Esophagus muscularis mucosa (tissue), 4 donors: Measurements from ENCODE around the gene TRUB2. TPM values are rescaled to one million over a fixed set of nuclear protein-coding genes. Genes with fewer than 3 reads are reported as not detected.

Source experiments
- DNase-seq: peaks from one replicate; pipeline ENCODE4 v3.0.0-alpha.2; 2017; ENCODE audit errors: extremely low spot score
- H3K27ac ChIP-seq, 4 donors: fragments of 200-600 bp; sonication (generic); replicated peaks in 1 of 4; 1 replicate in 3 of 4; 2 replicates in 1 of 4; pipeline ENCODE4 v1.5.1; 2016 to 2019; ENCODE audit warnings: mild to moderate bottlenecking in 1 of 4
- H3K27me3 ChIP-seq, 4 donors: fragments of 200-600 bp; sonication (generic); one replicate each; pipeline versions ENCODE4 v1.5.1 to v1.6.0; 2016 to 2019
- H3K36me3 ChIP-seq, 4 donors: fragments of 200-600 bp; sonication (generic); one replicate each; pipeline ENCODE4 v1.5.1; 2016 to 2019
- H3K4me1 ChIP-seq, 4 donors: fragments of 200-600 bp; sonication (generic); one replicate each; pipeline ENCODE4 v1.5.1; 2016 to 2019
- H3K4me3 ChIP-seq, 4 donors: fragments of 200-600 bp; sonication (generic); 1 replicate in 2 of 4; 2 replicates in 2 of 4; pipeline ENCODE4 v1.5.1; 2016 to 2019; ENCODE audit warnings: mild to moderate bottlenecking in 4 of 4, moderate library complexity in 1 of 4
- H3K9me3 ChIP-seq, 4 donors: fragments of 200-600 bp; sonication (generic); 1 replicate in 3 of 4; 2 replicates in 1 of 4; pipeline ENCODE4 v1.5.1; 2016 to 2019
- EP300 ChIP-seq: sonication (generic); formaldehyde crosslinking; IDR thresholded peaks from one replicate; pipeline ENCODE4 v1.6.1; 2017; ENCODE audit warnings: antibody characterized with exemption
- POLR2A ChIP-seq: fragments of 450-650 bp; IDR thresholded peaks from one replicate; pipeline ENCODE4 v1.6.1; 2017; ENCODE audit warnings: antibody characterized with exemption, moderate library complexity, mild to moderate bottlenecking, low read depth
- POLR2AphosphoS5 ChIP-seq, 2 donors: sonication (generic); formaldehyde crosslinking; IDR thresholded peaks; one replicate each; pipeline ENCODE4 v1.6.1; 2017; ENCODE audit warnings: antibody characterized with exemption in 2 of 2
- WGBS: methylation state at CpG from one replicate; pipeline ENCODE4 v1.1.5; 2018; 5-methylcytosine and 5-hydroxymethylcytosine counted together
- intact Hi-C: fragments of 100-400 bp; cut with DNase I; formaldehyde crosslinking; loops from one replicate; pipeline ENCODE4 v1.15.1; 2023
- total RNA-seq, 4 donors: library from RNA; depleted of rRNA; stranded (reverse); fragments of >200 nt; gene quantifications; one replicate each; pipeline versions ENCODE4 v1.1.0 to v1.2.1, GENCODE V29; 2016
- TF ChIP-seq, protein P1 (sequence below), 3 experiments: fragments of 200-600 bp in 2 of 3; fragments of 450-650 bp in 1 of 3; sonication (generic) in 2 of 3; IDR thresholded peaks; one replicate each; pipeline ENCODE4 v1.5.1; 2017 to 2019; ENCODE audit warnings: antibody characterized with exemption in 3 of 3, mild to moderate bottlenecking in 2 of 3, moderate library complexity in 1 of 3

The TRUB2 gene
- total RNA-seq, 4 donors from 2014 or later, result 5.4 to 13.2 (median 9.5) TPM

DNA sequence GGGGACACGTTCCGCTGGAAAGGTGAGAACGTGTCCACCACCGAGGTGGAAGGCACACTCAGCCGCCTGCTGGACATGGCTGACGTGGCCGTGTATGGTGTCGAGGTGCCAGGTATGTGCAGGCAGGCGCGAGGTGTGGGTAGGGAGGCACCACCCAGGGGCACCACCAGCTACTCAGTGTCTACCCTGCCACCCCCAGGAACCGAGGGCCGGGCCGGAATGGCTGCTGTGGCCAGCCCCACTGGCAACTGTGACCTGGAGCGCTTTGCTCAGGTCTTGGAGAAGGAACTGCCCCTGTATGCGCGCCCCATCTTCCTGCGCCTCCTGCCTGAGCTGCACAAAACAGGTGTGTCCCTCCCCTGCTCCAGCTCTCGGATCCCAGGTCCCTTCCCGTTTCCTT lies 33.2 kb upstream of the TRUB2 start:
- Histone ChIP-seq H3K4me3 (no peak overlapping the region), H3K4me1 (no peaks in the 10 kb centered on the region), H3K27me3 (no peaks in the 10 kb centered on the region), H3K36me3 (peaks cover 29 to 87% (median 60%) of the 10 kb centered on the region in 4 donors), H3K9me3 (no peaks in the 10 kb centered on the region), H3K27ac (no peak overlapping the region)
- no peak for DNase-seq
- intact Hi-C loops, result no loop called here
- WGBS, result 92% methylated on average over 2 of the region's 19 CpGs
- TF ChIP-seq, protein P1, sequence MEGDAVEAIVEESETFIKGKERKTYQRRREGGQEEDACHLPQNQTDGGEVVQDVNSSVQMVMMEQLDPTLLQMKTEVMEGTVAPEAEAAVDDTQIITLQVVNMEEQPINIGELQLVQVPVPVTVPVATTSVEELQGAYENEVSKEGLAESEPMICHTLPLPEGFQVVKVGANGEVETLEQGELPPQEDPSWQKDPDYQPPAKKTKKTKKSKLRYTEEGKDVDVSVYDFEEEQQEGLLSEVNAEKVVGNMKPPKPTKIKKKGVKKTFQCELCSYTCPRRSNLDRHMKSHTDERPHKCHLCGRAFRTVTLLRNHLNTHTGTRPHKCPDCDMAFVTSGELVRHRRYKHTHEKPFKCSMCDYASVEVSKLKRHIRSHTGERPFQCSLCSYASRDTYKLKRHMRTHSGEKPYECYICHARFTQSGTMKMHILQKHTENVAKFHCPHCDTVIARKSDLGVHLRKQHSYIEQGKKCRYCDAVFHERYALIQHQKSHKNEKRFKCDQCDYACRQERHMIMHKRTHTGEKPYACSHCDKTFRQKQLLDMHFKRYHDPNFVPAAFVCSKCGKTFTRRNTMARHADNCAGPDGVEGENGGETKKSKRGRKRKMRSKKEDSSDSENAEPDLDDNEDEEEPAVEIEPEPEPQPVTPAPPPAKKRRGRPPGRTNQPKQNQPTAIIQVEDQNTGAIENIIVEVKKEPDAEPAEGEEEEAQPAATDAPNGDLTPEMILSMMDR (IDR thresholded peaks at IDR 0.05), result no peak
- TF ChIP-seq POLR2A (no peak), EP300 (no peak), POLR2AphosphoS5 (IDR thresholded peaks at IDR 0.05) (no peak)

GRCh38 chr9:128349772-128350171 lies 27.5 kb upstream of the TRUB2 start:
- intact Hi-C loops, result no loop called here
- TF ChIP-seq, protein P1 (IDR thresholded peaks at IDR 0.05), result no peak
- no peak for TF ChIP-seq POLR2A
- no peak for TF ChIP-seq POLR2AphosphoS5 (IDR thresholded peaks at IDR 0.05)
- no peak for TF ChIP-seq EP300
- Histone ChIP-seq H3K4me3 (no peak overlapping the region), H3K9me3 (no peaks in the 10 kb centered on the region), H3K4me1 (no peaks in the 10 kb centered on the region), H3K27me3 (no peaks in the 10 kb centered on the region), H3K27ac (no peak overlapping the region), H3K36me3 (peaks cover 56 to 97% (median 87%) of the 10 kb centered on the region in 4 donors)
- WGBS, result 93% methylated on average over 6 of the region's 6 CpGs
- no peak for DNase-seq

DNA sequence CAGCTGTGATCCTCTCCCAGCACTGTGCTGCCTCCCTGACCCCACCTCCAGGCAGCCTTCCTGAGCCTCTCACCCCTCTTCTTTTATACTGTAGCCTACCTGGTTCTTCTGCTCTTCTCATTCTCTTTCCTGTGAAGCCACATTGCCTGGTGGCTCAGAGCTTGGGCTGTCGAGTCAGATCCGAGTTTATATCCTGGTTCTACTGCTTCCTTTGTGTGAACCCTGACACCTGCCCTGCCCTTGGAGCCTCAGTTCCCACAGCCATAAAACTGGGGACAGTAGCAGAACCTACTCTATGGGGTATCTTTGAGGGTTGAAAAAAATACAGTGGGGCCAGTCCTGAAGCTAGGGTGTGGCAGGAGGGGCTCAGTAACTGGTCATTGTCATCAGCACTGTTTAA lies 26.9 kb upstream of the TRUB2 start:
- Histone ChIP-seq H3K36me3 (peaks cover 59 to 97% (median 89%) of the 10 kb centered on the region in 4 donors), H3K27me3 (no peaks in the 10 kb centered on the region), H3K9me3 (no peaks in the 10 kb centered on the region), H3K4me3 (no peak overlapping the region), H3K27ac (no peak overlapping the region), H3K4me1 (no peaks in the 10 kb centered on the region)
- DNase-seq, result no peak
- WGBS, result 90% methylated on average over 2 of the region's 2 CpGs
- intact Hi-C loops, result no loop called here
- TF ChIP-seq POLR2AphosphoS5 (IDR thresholded peaks at IDR 0.05) (no peak), POLR2A (no peak), EP300 (no peak)
- TF ChIP-seq, protein P1 (IDR thresholded peaks at IDR 0.05), result no peak

DNA sequence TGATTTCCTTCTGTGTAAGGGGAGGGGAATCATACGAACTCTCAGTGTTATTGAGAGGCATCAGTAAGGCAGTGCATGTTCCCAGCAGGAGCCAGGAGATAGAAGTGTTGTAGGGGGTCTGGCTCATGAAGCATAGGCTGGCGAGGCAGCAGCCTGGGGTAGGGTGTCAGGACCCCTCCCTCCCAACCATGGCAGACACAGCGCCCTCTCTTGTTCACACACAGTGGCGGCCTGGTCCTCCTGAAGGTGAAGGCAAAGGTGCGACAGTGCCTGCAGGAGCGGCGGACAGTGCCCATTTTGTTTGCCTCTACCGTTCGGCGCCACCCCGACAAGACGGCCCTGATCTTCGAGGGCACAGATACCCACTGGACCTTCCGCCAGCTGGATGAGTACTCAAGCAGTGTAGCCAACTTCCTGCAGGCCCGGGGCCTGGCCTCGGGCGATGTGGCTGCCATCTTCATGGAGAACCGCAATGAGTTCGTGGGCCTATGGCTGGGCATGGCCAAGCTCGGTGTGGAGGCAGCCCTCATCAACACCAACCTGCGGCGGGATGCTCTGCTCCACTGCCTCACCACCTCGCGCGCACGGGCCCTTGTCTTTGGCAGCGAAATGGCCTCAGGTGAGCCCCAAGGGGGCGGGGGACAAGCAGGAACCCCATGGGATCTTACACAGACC lies 22.8 kb upstream of the TRUB2 start:
- no peak for DNase-seq
- 97% methylated on average over 11 of the region's 28 CpGs for WGBS
- Histone ChIP-seq H3K4me3 (no peak overlapping the region), H3K4me1 (peaks cover 4 to 20% (median 15%) of the 10 kb centered on the region in 4 donors), H3K9me3 (no peaks in the 10 kb centered on the region), H3K27ac (no peak overlapping the region), H3K27me3 (no peaks in the 10 kb centered on the region), H3K36me3 (peaks cover 62 to 82% (median 79%) of the 10 kb centered on the region in 4 donors)
- intact Hi-C loops, result no loop called here
- TF ChIP-seq POLR2AphosphoS5 (IDR thresholded peaks at IDR 0.05) (no peak), POLR2A (no peak), EP300 (no peak)
- TF ChIP-seq, protein P1 (IDR thresholded peaks at IDR 0.05), result no peak
